ENCODE measurements around the gene FBXW7.
"Not testable (repeated sequence)": the region's sequence is repeated elsewhere in the genome, so short reads cannot be mapped to it uniquely, and the experiment has no call there.

Gene FBXW7

GRCh38 chr4:152564336-152564735 lies 28.4 kb upstream of the FBXW7 start:
- ATAC-seq (ENCODE audit: low read depth) (no peak), DNase-seq (ENCODE audit: low spot score in 2 of 2) (no peak)
- no peaks in the 10 kb centered on the region for H3K36me3 Mint-ChIP-seq
- H3K4me1 Mint-ChIP-seq: peaks cover 20% of the 10 kb centered on the region
- H3K4me3 Mint-ChIP-seq: no peak overlapping the region
- H3K27ac Mint-ChIP-seq: no peak overlapping the region
- H3K9me3 Mint-ChIP-seq: no peaks in the 10 kb centered on the region
- no peaks in the 10 kb centered on the region for H3K27me3 Mint-ChIP-seq

GRCh38 chr4:152563209-152563608 lies 27.3 kb upstream of the FBXW7 start:
- Mint-ChIP-seq H3K27me3 (no peaks in the 10 kb centered on the region), H3K4me3 (peak overlapping the region; percentile 34), H3K9me3 (no peaks in the 10 kb centered on the region), H3K36me3 (no peaks in the 10 kb centered on the region), H3K27ac (peak overlapping the region; percentile 12), H3K4me1 (peaks cover 23% of the 10 kb centered on the region)
- DNase-seq (ENCODE audit: low spot score in 2 of 2): no peak
- peak; percentile 45 for ATAC-seq (ENCODE audit: low read depth)

- DNase-seq (ENCODE audit: low spot score in 2 of 2) (no peak), ATAC-seq (ENCODE audit: low read depth) (peak; percentile 76)
- Mint-ChIP-seq H3K27me3 (no peaks in the 10 kb centered on the region), H3K9me3 (no peaks in the 10 kb centered on the region), H3K36me3 (no peaks in the 10 kb centered on the region), H3K27ac (peak overlapping the region; percentile 68), H3K4me1 (peaks cover 37% of the 10 kb centered on the region), H3K4me3 (no peak overlapping the region)
Observed at GRCh38 chr4:152559641-152560040, 23.7 kb upstream of the FBXW7 start.

DNA sequence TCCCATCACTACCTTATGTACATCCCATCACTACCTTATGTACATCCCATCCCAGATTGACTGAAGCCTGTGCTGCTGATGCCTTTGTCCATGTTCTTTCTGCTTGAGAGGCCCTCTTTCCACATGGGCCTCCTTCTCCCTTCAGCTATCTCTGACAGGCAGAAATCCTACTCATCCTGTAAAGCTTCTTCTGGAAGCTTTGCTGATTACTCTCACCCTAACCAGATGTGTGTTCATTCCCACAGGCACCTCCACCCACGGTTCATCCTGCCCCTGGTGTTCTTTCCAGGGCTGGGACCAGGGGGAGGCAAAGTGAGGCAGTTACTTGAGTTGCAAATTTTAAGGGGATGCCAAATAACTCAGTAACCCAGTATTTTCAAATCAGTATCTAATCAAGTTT lies 22.5 kb upstream of the FBXW7 start:
- no peaks in the 10 kb centered on the region for H3K9me3 Mint-ChIP-seq
- no peaks in the 10 kb centered on the region for H3K27me3 Mint-ChIP-seq
- H3K4me1 Mint-ChIP-seq: peaks cover 46% of the 10 kb centered on the region
- no peak for ATAC-seq (ENCODE audit: low read depth)
- H3K36me3 Mint-ChIP-seq: no peaks in the 10 kb centered on the region
- H3K4me3 Mint-ChIP-seq: no peak overlapping the region
- H3K27ac Mint-ChIP-seq: no peak overlapping the region
- DNase-seq (ENCODE audit: low spot score in 2 of 2): no peak

GRCh38 chr4:152556834-152557233 lies 20.9 kb upstream of the FBXW7 start:
- peaks cover 48% of the 10 kb centered on the region for H3K4me1 Mint-ChIP-seq
- no peaks in the 10 kb centered on the region for H3K27me3 Mint-ChIP-seq
- peak overlapping the region; percentile 96 for H3K27ac Mint-ChIP-seq
- DNase-seq (ENCODE audit: low spot score in 2 of 2) (no peak), ATAC-seq (ENCODE audit: low read depth) (no peak)
- no peaks in the 10 kb centered on the region for H3K36me3 Mint-ChIP-seq
- H3K9me3 Mint-ChIP-seq: no peaks in the 10 kb centered on the region
- H3K4me3 Mint-ChIP-seq: peak overlapping the region; percentile 92

- Mint-ChIP-seq H3K27ac (peak overlapping the region; percentile 96), H3K27me3 (no peaks in the 10 kb centered on the region), H3K4me1 (peaks cover 49% of the 10 kb centered on the region), H3K4me3 (peak overlapping the region; percentile 92), H3K36me3 (no peaks in the 10 kb centered on the region), H3K9me3 (no peaks in the 10 kb centered on the region)
- no peak for ATAC-seq (ENCODE audit: low read depth)
- DNase-seq (ENCODE audit: low spot score in 2 of 2): no peak
Observed at GRCh38 chr4:152556283-152556682, 20.4 kb upstream of the FBXW7 start.

DNA sequence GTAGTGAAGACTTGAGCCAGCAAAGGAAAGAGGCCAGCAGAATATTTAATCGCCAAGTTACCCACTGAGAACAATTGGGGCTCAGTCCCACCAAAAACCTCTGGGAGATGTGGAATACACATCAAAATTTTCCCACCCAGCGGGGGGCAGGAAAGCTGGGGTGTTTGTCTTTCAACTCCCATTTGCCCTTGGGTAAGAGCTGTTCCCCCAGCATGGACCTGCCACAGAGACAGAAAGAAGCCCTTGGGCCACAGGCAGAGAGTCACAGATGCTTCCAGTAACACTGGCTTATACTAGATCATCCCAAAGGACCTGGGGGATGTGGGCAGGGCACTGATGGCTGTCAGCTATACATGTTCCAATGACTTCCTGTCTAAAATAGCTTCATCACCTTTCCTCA lies 18.9 kb upstream of the FBXW7 start:
- Mint-ChIP-seq H3K27ac (peak overlapping the region; percentile 96), H3K4me3 (peak overlapping the region; percentile 73), H3K4me1 (peaks cover 45% of the 10 kb centered on the region), H3K9me3 (no peaks in the 10 kb centered on the region), H3K36me3 (no peaks in the 10 kb centered on the region), H3K27me3 (no peaks in the 10 kb centered on the region)
- DNase-seq (ENCODE audit: low spot score in 2 of 2) (no peak), ATAC-seq (ENCODE audit: low read depth) (no peak)

DNA sequence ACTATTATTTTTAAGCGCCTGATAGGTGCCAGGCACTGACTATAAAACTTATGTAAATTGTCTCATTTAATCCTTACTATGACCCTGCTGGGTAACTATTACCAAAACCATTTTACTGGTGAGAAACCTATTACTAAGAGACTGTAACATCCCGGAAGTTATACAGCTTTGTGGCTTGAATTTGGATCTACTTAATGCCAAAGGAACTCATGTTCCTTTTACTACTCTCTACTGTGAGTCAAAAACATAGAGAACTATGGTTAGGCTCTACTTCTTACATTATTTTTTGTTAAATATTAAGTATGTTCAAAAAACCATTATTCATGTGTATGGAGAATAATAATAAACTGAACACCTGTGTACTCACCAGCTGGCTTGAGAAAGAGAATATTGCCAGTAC lies 14.8 kb upstream of the FBXW7 start:
- H3K27me3 Mint-ChIP-seq; ATAC-seq (ENCODE audit: low read depth); DNase-seq (ENCODE audit: low spot score in 2 of 2); H3K36me3 Mint-ChIP-seq; H3K27ac Mint-ChIP-seq; H3K9me3 Mint-ChIP-seq; H3K4me3 Mint-ChIP-seq: not testable (repeated sequence)
- peaks cover 35% of the 10 kb centered on the region for H3K4me1 Mint-ChIP-seq

- no peak overlapping the region for H3K27ac Mint-ChIP-seq
- no peak overlapping the region for H3K4me3 Mint-ChIP-seq
Observed at GRCh38 chr4:152545088-152545487, 9.2 kb upstream of the FBXW7 start.

GRCh38 chr4:152544533-152544932 lies 8.6 kb upstream of the FBXW7 start:
- H3K27me3 Mint-ChIP-seq; H3K36me3 Mint-ChIP-seq; H3K4me3 Mint-ChIP-seq; DNase-seq (ENCODE audit: low spot score in 2 of 2); H3K4me1 Mint-ChIP-seq; H3K9me3 Mint-ChIP-seq; ATAC-seq (ENCODE audit: low read depth); H3K27ac Mint-ChIP-seq: not testable (repeated sequence)

More at GRCh38 chr4:152545088-152545487, 9.2 kb upstream of the FBXW7 start:
- Mint-ChIP-seq H3K36me3 (peaks cover under 1% of the 10 kb centered on the region), H3K4me1 (peaks cover 4% of the 10 kb centered on the region), H3K9me3 (no peaks in the 10 kb centered on the region), H3K27me3 (no peaks in the 10 kb centered on the region)
- DNase-seq (ENCODE audit: low spot score in 2 of 2) (no peak), ATAC-seq (ENCODE audit: low read depth) (no peak)

- peaks cover 9% of the 10 kb centered on the region for H3K36me3 Mint-ChIP-seq
- no peaks in the 10 kb centered on the region for H3K9me3 Mint-ChIP-seq
- no peak overlapping the region for H3K4me3 Mint-ChIP-seq
- H3K27me3 Mint-ChIP-seq: no peaks in the 10 kb centered on the region
- H3K27ac Mint-ChIP-seq: no peak overlapping the region
- ATAC-seq (ENCODE audit: low read depth) (no peak), DNase-seq (ENCODE audit: low spot score in 2 of 2) (no peak)
- peaks cover 20% of the 10 kb centered on the region for H3K4me1 Mint-ChIP-seq
Observed at GRCh38 chr4:152540941-152541340, 5.0 kb upstream of the FBXW7 start.

GRCh38 chr4:152540293-152540674 lies 4.4 kb upstream of the FBXW7 start:
- DNase-seq (ENCODE audit: low spot score in 2 of 2) (no peak), ATAC-seq (ENCODE audit: low read depth) (no peak)
- Mint-ChIP-seq H3K27me3 (no peaks in the 10 kb centered on the region), H3K4me3 (no peak overlapping the region), H3K4me1 (peaks cover 20% of the 10 kb centered on the region), H3K9me3 (no peaks in the 10 kb centered on the region), H3K27ac (no peak overlapping the region), H3K36me3 (peaks cover 9% of the 10 kb centered on the region)

- ATAC-seq (ENCODE audit: low read depth) (no peak), DNase-seq (ENCODE audit: low spot score in 2 of 2) (no peak)
- H3K27ac Mint-ChIP-seq: no peak overlapping the region
- H3K4me1 Mint-ChIP-seq: peaks cover 21% of the 10 kb centered on the region
- no peaks in the 10 kb centered on the region for H3K9me3 Mint-ChIP-seq
- no peak overlapping the region for H3K4me3 Mint-ChIP-seq
- peaks cover 9% of the 10 kb centered on the region for H3K36me3 Mint-ChIP-seq
- H3K27me3 Mint-ChIP-seq: no peaks in the 10 kb centered on the region
Observed at GRCh38 chr4:152539556-152540292, 3.8 kb upstream of the FBXW7 start.

- Mint-ChIP-seq H3K27ac (peak overlapping the region; percentile 97), H3K9me3 (no peaks in the 10 kb centered on the region), H3K27me3 (no peaks in the 10 kb centered on the region), H3K4me1 (peaks cover 28% of the 10 kb centered on the region), H3K4me3 (peak overlapping the region; percentile 97), H3K36me3 (peaks cover 9% of the 10 kb centered on the region)
- no peak for DNase-seq (ENCODE audit: low spot score in 2 of 2)
- no peak for ATAC-seq (ENCODE audit: low read depth)
Observed at GRCh38 chr4:152537881-152538280, 2.0 kb upstream of the FBXW7 start.

GRCh38 chr4:152536545-152537182 lies 772 bp upstream of the FBXW7 start:
- H3K4me1 Mint-ChIP-seq: peaks cover 38% of the 10 kb centered on the region
- DNase-seq (ENCODE audit: low spot score in 2 of 2) (peak in 1 of 2 donors; percentile 7), ATAC-seq (ENCODE audit: low read depth) (peak; percentile 58)
- peak overlapping the region; percentile 97 for H3K4me3 Mint-ChIP-seq
- no peaks in the 10 kb centered on the region for H3K9me3 Mint-ChIP-seq
- H3K27me3 Mint-ChIP-seq: no peaks in the 10 kb centered on the region
- H3K27ac Mint-ChIP-seq: peak overlapping the region; percentile 97
- H3K36me3 Mint-ChIP-seq: peaks cover 18% of the 10 kb centered on the region

All from memory B cell (primary cell).